Measurements from ENCODE around the gene LTBR. TPM values are rescaled to one million over a fixed set of nuclear protein-coding genes. Genes with fewer than 3 reads are reported as not detected.
A peak's percentile ranks its signal among the peaks of the same experiment; 100 is the strongest.

Gene LTBR
- total RNA-seq, 3 donors from 2014 or later: 90.1 to 115 (median 108) TPM

DNA sequence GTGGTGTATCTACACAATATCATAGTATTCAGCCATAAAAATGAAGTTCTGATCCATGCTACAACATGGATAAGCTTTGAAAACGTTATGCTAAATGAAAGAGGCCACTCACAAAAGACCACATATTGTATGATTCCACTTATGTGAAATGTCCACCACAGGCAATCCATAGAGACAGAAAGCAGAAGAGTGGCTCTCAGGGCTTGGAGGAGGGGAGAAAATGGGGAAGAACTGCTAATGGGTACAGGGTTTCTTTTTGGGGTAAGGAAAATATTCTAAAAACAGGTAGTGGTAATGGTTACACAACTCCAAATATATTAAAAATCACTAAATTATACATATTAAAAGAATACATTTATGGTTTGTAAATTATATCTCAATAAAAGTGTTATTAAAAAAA, 25.1 kb upstream of the LTBR start:
- DNase-seq (ENCODE audit: low spot score in 2 of 2): no peak
- TF ChIP-seq POLR2A (IDR thresholded peaks at IDR 0.05): no peak
- no peak for TF ChIP-seq POLR2AphosphoS5 (IDR thresholded peaks at IDR 0.05)
- TF ChIP-seq, protein P1, sequence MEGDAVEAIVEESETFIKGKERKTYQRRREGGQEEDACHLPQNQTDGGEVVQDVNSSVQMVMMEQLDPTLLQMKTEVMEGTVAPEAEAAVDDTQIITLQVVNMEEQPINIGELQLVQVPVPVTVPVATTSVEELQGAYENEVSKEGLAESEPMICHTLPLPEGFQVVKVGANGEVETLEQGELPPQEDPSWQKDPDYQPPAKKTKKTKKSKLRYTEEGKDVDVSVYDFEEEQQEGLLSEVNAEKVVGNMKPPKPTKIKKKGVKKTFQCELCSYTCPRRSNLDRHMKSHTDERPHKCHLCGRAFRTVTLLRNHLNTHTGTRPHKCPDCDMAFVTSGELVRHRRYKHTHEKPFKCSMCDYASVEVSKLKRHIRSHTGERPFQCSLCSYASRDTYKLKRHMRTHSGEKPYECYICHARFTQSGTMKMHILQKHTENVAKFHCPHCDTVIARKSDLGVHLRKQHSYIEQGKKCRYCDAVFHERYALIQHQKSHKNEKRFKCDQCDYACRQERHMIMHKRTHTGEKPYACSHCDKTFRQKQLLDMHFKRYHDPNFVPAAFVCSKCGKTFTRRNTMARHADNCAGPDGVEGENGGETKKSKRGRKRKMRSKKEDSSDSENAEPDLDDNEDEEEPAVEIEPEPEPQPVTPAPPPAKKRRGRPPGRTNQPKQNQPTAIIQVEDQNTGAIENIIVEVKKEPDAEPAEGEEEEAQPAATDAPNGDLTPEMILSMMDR (IDR thresholded peaks at IDR 0.05): no peak
- H3K27me3 ChIP-seq: no peaks in the 10 kb centered on the region
- intact Hi-C loops (cut with DNase I; ENCODE audit: low total_unique reads): no loop called here
- peaks cover 0 to 4% of the 10 kb centered on the region in 2 donors for H3K4me1 ChIP-seq
- H3K9me3 ChIP-seq: no peaks in the 10 kb centered on the region
- H3K4me3 ChIP-seq: no peak overlapping the region
- no peaks in the 10 kb centered on the region for H3K36me3 ChIP-seq
- H3K27ac ChIP-seq: no peak overlapping the region

DNA sequence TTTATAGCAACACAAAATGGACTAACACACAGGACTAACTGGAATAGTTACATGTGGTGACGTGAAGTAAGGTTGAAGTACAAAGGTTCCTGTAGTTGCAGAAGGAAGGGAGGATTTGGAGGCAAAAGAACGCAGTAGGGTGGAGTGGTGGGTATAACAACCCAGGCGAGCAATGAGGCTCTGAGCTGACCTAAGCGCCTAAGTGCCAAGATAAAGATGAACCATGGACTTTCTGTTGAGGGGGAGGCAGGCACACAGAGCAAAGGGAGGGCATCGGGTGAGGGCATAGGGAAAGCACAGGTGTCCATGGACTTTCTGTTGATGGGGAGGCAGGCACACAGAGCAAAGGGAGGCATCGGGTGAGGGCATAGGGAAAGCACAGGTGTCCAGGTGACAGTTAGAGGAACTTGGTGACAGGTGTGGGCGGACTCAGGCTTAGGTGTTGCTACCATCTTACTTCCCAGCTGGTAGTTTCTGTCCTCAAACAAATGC, 23.8 kb upstream of the LTBR start:
- Histone ChIP-seq H3K36me3 (no peaks in the 10 kb centered on the region), H3K4me3 (no peak overlapping the region), H3K4me1 (peaks cover 0 to 4% of the 10 kb centered on the region in 2 donors), H3K27ac (no peak overlapping the region), H3K9me3 (no peaks in the 10 kb centered on the region), H3K27me3 (no peaks in the 10 kb centered on the region)
- DNase-seq (ENCODE audit: low spot score in 2 of 2): no peak
- intact Hi-C loops (cut with DNase I; ENCODE audit: low total_unique reads): no loop called here
- TF ChIP-seq POLR2A (IDR thresholded peaks at IDR 0.05) (no peak), POLR2AphosphoS5 (IDR thresholded peaks at IDR 0.05) (no peak)
- TF ChIP-seq, protein P1 (IDR thresholded peaks at IDR 0.05): no peak

DNA sequence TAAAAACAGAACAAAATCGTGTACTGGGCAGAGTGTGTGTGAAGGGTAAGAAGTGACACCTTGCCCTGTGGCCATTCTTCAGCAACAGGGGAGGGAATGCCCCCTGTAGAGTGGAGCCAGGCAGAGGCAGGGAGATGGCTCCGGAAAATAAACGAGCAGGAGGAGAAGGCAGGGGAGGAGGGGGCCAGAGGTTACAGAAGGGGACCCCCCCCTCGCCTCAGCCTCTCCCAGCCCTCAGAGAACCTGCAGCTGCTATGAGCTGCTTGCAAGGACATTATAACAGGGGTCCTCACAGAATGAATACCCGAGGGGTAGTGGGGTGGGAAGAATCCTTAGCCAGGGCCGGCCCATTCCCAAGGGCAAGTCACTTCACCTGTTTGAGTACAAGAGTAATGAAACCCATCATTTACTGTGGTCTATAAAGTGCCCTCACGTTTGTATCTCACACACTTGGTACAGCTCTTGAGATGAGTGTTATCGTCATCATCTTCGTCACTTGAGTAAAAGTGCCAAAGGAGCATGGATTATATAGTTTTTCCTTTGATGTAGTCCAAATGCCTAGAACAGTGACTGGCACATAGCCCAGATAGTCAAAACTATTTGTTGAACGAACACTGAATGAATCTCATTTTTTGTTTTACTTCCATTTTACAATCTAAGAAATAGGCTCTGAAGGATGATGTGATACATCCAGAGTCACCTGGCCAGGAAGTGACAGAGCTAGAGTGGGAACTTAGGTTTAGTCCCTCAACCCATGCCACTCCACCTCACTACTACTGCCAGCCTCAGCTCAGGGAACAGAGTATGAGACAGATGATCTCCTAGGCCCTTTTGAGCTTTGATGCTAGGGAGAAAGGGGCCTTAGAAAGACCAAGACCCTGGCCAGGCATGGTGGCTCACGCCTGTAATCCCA, 23.1 kb upstream of the LTBR start:
- Histone ChIP-seq H3K4me1 (peaks cover 0 to 4% of the 10 kb centered on the region in 2 donors), H3K36me3 (no peaks in the 10 kb centered on the region), H3K4me3 (no peak overlapping the region), H3K27me3 (no peaks in the 10 kb centered on the region), H3K27ac (peak overlapping the region; percentile 21 to 59), H3K9me3 (no peaks in the 10 kb centered on the region)
- TF ChIP-seq, protein P1 (IDR thresholded peaks at IDR 0.05): no peak
- TF ChIP-seq POLR2A (IDR thresholded peaks at IDR 0.05) (no peak), POLR2AphosphoS5 (IDR thresholded peaks at IDR 0.05) (no peak)
- no peak for DNase-seq (ENCODE audit: low spot score in 2 of 2)
- intact Hi-C loops (cut with DNase I; ENCODE audit: low total_unique reads): no loop called here

DNA sequence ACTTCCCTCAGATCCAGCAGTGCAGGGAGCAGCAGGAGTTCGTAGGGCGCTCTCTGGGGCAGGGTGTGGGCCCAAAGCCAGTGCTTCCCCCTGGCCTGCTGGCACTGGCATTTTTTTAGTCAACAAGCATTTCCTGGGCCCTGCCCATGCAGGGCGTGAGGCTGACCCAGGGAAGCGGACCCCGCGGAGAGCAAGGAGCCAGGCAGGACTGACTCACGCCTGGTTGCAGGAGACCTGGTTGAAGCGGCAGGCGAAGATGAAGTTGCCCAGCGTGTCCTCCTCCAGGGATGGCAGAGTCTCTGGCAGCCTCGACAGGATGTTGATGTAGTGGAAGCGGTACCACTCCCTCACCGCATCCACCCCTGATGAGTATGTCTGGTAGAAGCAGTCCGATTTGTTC, 22.1 kb upstream of the LTBR start:
- TF ChIP-seq, protein P1 (IDR thresholded peaks at IDR 0.05): no peak
- TF ChIP-seq POLR2A (IDR thresholded peaks at IDR 0.05) (no peak), POLR2AphosphoS5 (IDR thresholded peaks at IDR 0.05) (no peak)
- H3K27ac ChIP-seq: peak overlapping the region in 1 of 2 donors; percentile 43
- no peaks in the 10 kb centered on the region for H3K27me3 ChIP-seq
- no peaks in the 10 kb centered on the region for H3K9me3 ChIP-seq
- no peak overlapping the region for H3K4me3 ChIP-seq
- DNase-seq (ENCODE audit: low spot score in 2 of 2): no peak
- H3K36me3 ChIP-seq: no peaks in the 10 kb centered on the region
- peaks cover 0 to 4% of the 10 kb centered on the region in 2 donors for H3K4me1 ChIP-seq
- intact Hi-C loops (cut with DNase I; ENCODE audit: low total_unique reads): no loop called here

DNA sequence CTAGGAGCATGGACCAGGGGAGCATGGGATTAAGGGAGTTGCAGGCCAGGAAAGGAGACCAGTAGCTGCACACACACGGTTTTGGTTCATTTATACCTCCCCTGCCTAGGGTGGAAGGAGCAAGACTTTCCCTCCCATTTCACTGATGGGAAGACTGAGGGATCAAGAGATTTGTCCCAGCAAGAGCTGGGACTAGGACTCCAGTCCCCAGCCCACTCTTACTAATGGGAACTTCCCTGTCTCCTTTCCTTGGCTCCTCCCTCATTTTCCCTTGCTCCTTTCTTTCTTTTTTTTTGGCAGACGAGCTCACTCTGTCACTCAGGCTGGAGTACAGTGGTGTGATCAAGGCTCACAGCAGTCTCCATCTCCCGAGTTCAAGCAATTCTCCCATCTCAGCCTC, 21.6 kb upstream of the LTBR start:
- TF ChIP-seq, protein P1 (IDR thresholded peaks at IDR 0.05): no peak
- TF ChIP-seq POLR2A (IDR thresholded peaks at IDR 0.05) (no peak), POLR2AphosphoS5 (IDR thresholded peaks at IDR 0.05) (no peak)
- intact Hi-C loops (cut with DNase I; ENCODE audit: low total_unique reads): no loop called here
- Histone ChIP-seq H3K36me3 (no peaks in the 10 kb centered on the region), H3K27me3 (no peaks in the 10 kb centered on the region), H3K9me3 (no peaks in the 10 kb centered on the region), H3K27ac (peak overlapping the region; percentile 43 to 91), H3K4me3 (no peak overlapping the region), H3K4me1 (peaks cover 0 to 4% of the 10 kb centered on the region in 2 donors)
- no peak for DNase-seq (ENCODE audit: low spot score in 2 of 2)
